B cell (primary cell): ENCODE data around the gene IL1R1.

Source experiments
- CTCF ChIP-seq: fragments of 200-600 bp; IDR thresholded peaks from one replicate; pipeline ENCODE4 v1.8.0; 2022; ENCODE audit warnings: antibody characterized with exemption, mild to moderate bottlenecking
- EZH2 ChIP-seq: IDR thresholded peaks from 2 replicates; pipeline ENCODE4 v1.6.1; 2012; ENCODE audit warnings: borderline replicate concordance, low read depth, mild to moderate bottlenecking, moderate library complexity, low read length; ENCODE audit not compliant: insufficient read depth, poor library complexity, severe bottlenecking

- TF ChIP-seq CTCF (no peak), EZH2 (no peak)
These were observed 22.3 kb upstream of the IL1R1 start for GRCh38 chr2:102120261-102120660.
